Mesenchymal stem cell (in vitro differentiated cells and primary cell): ENCODE data around the gene TAS1R1.
A peak's percentile ranks its signal among the peaks of the same experiment; 100 is the strongest.

ENCODE experiments used
- DNase-seq: peaks from one replicate; pipeline ENCODE4 v3.0.0-alpha.2; 2013
- H2AFZ ChIP-seq: one replicate; pipeline ENCODE4 v1.6.1; 2013; ENCODE audit warnings: low read depth, mild to moderate bottlenecking, control low read depth, inconsistent platforms, low read length, moderate library complexity
- H2AK5ac ChIP-seq: 2 replicates; pipeline ENCODE4 v1.6.1; 2013; ENCODE audit warnings: low read length, moderate library complexity, mild to moderate bottlenecking, inconsistent platforms; ENCODE audit not compliant: severe bottlenecking
- H2BK120ac ChIP-seq: one replicate; pipeline ENCODE4 v1.6.1; 2013; ENCODE audit warnings: low read depth, mild to moderate bottlenecking, inconsistent platforms, low read length, moderate library complexity
- H2BK12ac ChIP-seq, 2 experiments: one replicate each; pipeline ENCODE4 v1.6.1; 2013; ENCODE audit warnings: inconsistent platforms in 2 of 2, low read length in 2 of 2, mild to moderate bottlenecking in 2 of 2, moderate library complexity in 2 of 2, control low read depth in 1 of 2
- H2BK15ac ChIP-seq: one replicate; pipeline ENCODE4 v1.6.1; 2013; ENCODE audit warnings: mild to moderate bottlenecking, low read depth, inconsistent platforms; ENCODE audit not compliant: poor library complexity, severe bottlenecking
- H2BK5ac ChIP-seq: 2 replicates; pipeline ENCODE4 v1.6.1; 2013; ENCODE audit warnings: low read depth, mild to moderate bottlenecking, low read length, control low read depth, inconsistent platforms; ENCODE audit not compliant: poor library complexity, severe bottlenecking
- H3K14ac ChIP-seq, 2 experiments: one replicate each; pipeline ENCODE4 v1.6.1; 2013; ENCODE audit warnings: inconsistent platforms in 2 of 2, low read length in 2 of 2, control low read depth in 1 of 2, mild to moderate bottlenecking in 1 of 2, moderate library complexity in 1 of 2
- H3K18ac ChIP-seq, 2 experiments: one replicate each; pipeline ENCODE4 v1.6.1; 2013; ENCODE audit warnings: inconsistent platforms in 2 of 2, low read length in 2 of 2, control low read depth in 1 of 2, low read depth in 1 of 2, mild to moderate bottlenecking in 1 of 2
- H3K23ac ChIP-seq, 2 experiments: one replicate each; pipeline ENCODE4 v1.6.1; 2013; ENCODE audit warnings: inconsistent platforms in 2 of 2, low read length in 2 of 2, mild to moderate bottlenecking in 2 of 2, moderate library complexity in 2 of 2, control low read depth in 1 of 2
- H3K27ac ChIP-seq: 2 replicates; pipeline ENCODE4 v1.5.1; 2013; ENCODE audit warnings: mild to moderate bottlenecking, moderate library complexity, low read length, control low read depth, inconsistent platforms; ENCODE audit not compliant: poor library complexity, severe bottlenecking
- H3K27me3 ChIP-seq, 2 experiments: 2 replicates each; pipeline versions ENCODE4 v1.6.1 to v1.7.0; 2013; ENCODE audit warnings: low read length in 2 of 2, mild to moderate bottlenecking in 2 of 2, moderate library complexity in 2 of 2, control low read depth in 1 of 2, inconsistent platforms in 1 of 2; ENCODE audit not compliant: control insufficient read depth in 1 of 2, insufficient read depth in 1 of 2
- H3K36me3 ChIP-seq, 2 experiments: 2 replicates each; pipeline versions ENCODE4 v1.6.1 to v1.7.0; 2013; ENCODE audit warnings: low read length in 2 of 2, control low read depth in 1 of 2, inconsistent platforms in 1 of 2, low read depth in 1 of 2, mild to moderate bottlenecking in 1 of 2; ENCODE audit not compliant: insufficient read depth in 2 of 2, control insufficient read depth in 1 of 2
- H3K4ac ChIP-seq, 2 experiments: one replicate each; pipeline ENCODE4 v1.6.1; 2013; ENCODE audit warnings: inconsistent platforms in 2 of 2, low read length in 2 of 2, mild to moderate bottlenecking in 2 of 2, moderate library complexity in 2 of 2, control low read depth in 1 of 2, low read depth in 1 of 2
- H3K4me1 ChIP-seq: 2 replicates; pipeline ENCODE4 v1.6.1; 2013; ENCODE audit warnings: low read depth, low read length, control low read depth; ENCODE audit not compliant: control insufficient read depth, insufficient read depth
- H3K4me2 ChIP-seq: 2 replicates; pipeline ENCODE4 v1.6.1; 2013; ENCODE audit warnings: low read length, mild to moderate bottlenecking, inconsistent platforms; ENCODE audit not compliant: poor library complexity, severe bottlenecking
- H3K4me3 ChIP-seq, 2 experiments: 2 replicates each; pipeline versions ENCODE4 v1.5.1 to v1.7.0; 2013; ENCODE audit warnings: low read length in 2 of 2, mild to moderate bottlenecking in 2 of 2, control low read depth in 1 of 2, low read depth in 1 of 2; ENCODE audit not compliant: insufficient read depth in 1 of 2
- H3K79me1 ChIP-seq: replicated peaks from 2 replicates; pipeline ENCODE4 v1.6.1; 2013; ENCODE audit warnings: mild to moderate bottlenecking, control low read depth, low read length, inconsistent platforms; ENCODE audit not compliant: poor library complexity, severe bottlenecking
- H3K9ac ChIP-seq: 2 replicates; pipeline ENCODE4 v1.7.0; 2013; ENCODE audit warnings: mild to moderate bottlenecking, low read length, moderate library complexity
- H3K9me3 ChIP-seq: 2 replicates; pipeline ENCODE4 v1.7.0; 2013; ENCODE audit warnings: mild to moderate bottlenecking, low read length; ENCODE audit not compliant: control insufficient read depth
- H4K8ac ChIP-seq: one replicate; pipeline ENCODE4 v1.6.1; 2013; ENCODE audit warnings: inconsistent platforms, mild to moderate bottlenecking, low read length, moderate library complexity
- H4K91ac ChIP-seq: one replicate; pipeline ENCODE4 v1.6.1; 2013; ENCODE audit warnings: mild to moderate bottlenecking, low read length, inconsistent platforms
- WGBS: methylation state at CpG from one replicate; pipeline ENCODE4 v1.1.7; 2013; ENCODE audit warnings: mixed read lengths; 5-methylcytosine and 5-hydroxymethylcytosine counted together

TAS1R1 gene

DNA sequence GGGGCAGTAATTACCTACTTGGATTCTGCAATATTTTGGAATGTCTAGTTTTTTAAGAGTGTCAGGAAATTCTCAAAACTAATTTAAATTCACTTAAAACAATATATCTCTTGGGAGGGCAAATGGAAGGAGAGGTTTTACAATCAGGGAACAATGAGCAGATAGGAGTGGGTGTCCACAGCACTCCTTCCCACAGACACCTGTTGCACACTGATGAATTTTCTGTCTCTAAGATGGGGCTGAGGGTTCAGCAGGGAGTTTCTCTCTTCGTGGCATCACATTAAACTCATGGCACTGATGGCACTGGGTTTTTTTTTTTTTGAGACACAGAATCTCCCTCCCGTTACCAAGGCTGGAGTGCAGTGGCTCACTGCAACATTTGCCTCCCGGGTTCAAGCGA lies 63.9 kb downstream of the TAS1R1 start:
- H2BK15ac ChIP-seq = no peak overlapping the region

DNA sequence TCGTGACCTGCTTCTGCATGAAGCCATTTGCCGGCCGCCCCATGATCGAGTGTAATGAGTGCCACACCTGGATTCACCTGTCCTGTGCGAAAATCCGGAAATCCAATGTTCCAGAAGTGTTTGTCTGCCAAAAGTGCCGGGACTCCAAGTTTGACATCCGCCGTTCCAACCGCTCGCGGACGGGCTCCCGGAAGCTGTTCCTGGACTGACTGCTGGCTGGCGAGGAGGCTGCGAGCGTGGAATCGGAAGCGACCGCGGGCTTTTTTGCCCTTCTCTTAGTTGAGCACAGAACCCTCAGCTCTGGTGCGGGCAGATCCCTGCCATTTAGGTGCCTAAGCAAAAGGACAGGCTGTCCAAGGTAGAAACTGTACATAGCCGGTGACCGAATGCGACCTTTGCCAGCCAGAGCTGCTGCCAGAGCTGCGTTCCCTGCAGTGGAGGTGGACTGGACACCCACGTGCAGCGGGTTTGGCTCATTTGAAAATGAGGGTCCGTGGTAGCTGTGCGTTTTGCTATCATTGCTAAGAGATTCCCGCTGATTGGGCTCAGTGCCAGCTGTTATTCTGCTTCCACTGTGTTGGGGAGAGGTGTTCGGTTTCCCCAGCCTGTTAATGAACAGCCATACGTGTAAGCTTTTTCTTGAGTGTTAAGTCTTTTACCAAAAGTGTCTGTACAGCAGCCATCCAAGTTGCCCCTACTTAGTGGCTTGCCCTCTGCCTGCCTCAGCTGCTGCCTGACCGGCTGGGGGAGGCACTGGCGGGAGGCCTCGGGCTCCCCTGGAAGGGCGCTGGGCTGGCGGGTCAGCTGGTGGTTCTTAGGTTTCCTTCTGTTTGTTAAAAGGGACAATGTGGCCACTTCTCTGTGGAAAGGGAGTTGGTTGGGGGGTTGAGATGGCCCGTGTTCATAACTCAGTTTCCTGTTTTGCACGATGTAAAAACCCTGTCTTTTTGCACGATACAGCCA lies 66.6 kb downstream of the TAS1R1 start:
- Histone ChIP-seq H2BK15ac (no peak overlapping the region), H3K36me3 (peaks cover 58 to 61% of the 10 kb centered on the region in 2 experiments), H2AFZ (no peak overlapping the region), H2BK5ac (no peak overlapping the region), H3K9ac (no peak overlapping the region), H2BK12ac (no peak overlapping the region), H4K91ac (no peak overlapping the region), H3K23ac (no peak overlapping the region), H3K27ac (no peak overlapping the region), H3K4me2 (no peak overlapping the region), H3K4me1 (peaks cover 17% of the 10 kb centered on the region), H2BK120ac (no peak overlapping the region), H3K9me3 (no peaks in the 10 kb centered on the region), H3K14ac (no peak overlapping the region), H2AK5ac (no peak overlapping the region), H4K8ac (no peak overlapping the region), H3K4me3 (no peak overlapping the region), H3K27me3 (no peaks in the 10 kb centered on the region), H3K18ac (no peak overlapping the region), H3K4ac (no peak overlapping the region), H3K79me1 (peaks cover 28% of the 10 kb centered on the region)
- no peak for DNase-seq
- 95% methylated on average over 41 of the region's 41 CpGs for WGBS

More for the DNA sequence above, 63.9 kb downstream of the TAS1R1 start:
- H4K8ac ChIP-seq = no peak overlapping the region
- no peak overlapping the region for H2AFZ ChIP-seq
- H3K9me3 ChIP-seq = no peaks in the 10 kb centered on the region
- H3K4me1 ChIP-seq = peaks cover 11% of the 10 kb centered on the region
- H3K4me3 ChIP-seq = no peak overlapping the region
- DNase-seq = no peak
- H3K79me1 ChIP-seq = peaks cover 25% of the 10 kb centered on the region
- no peak overlapping the region for H2BK12ac ChIP-seq
- no peaks in the 10 kb centered on the region for H3K27me3 ChIP-seq
- no peak overlapping the region for H3K9ac ChIP-seq
- H3K23ac ChIP-seq = no peak overlapping the region
- no peak overlapping the region for H2BK5ac ChIP-seq
- no peak overlapping the region for H2BK120ac ChIP-seq
- peaks cover 57 to 60% of the 10 kb centered on the region in 2 experiments for H3K36me3 ChIP-seq
- no peak overlapping the region for H3K4ac ChIP-seq
- no peak overlapping the region for H3K14ac ChIP-seq
- H3K4me2 ChIP-seq = no peak overlapping the region
- no peak overlapping the region for H4K91ac ChIP-seq
- WGBS = 93% methylated on average over 4 of the region's 4 CpGs
- no peak overlapping the region for H3K18ac ChIP-seq
- H2AK5ac ChIP-seq = no peak overlapping the region
- H3K27ac ChIP-seq = no peak overlapping the region

DNA sequence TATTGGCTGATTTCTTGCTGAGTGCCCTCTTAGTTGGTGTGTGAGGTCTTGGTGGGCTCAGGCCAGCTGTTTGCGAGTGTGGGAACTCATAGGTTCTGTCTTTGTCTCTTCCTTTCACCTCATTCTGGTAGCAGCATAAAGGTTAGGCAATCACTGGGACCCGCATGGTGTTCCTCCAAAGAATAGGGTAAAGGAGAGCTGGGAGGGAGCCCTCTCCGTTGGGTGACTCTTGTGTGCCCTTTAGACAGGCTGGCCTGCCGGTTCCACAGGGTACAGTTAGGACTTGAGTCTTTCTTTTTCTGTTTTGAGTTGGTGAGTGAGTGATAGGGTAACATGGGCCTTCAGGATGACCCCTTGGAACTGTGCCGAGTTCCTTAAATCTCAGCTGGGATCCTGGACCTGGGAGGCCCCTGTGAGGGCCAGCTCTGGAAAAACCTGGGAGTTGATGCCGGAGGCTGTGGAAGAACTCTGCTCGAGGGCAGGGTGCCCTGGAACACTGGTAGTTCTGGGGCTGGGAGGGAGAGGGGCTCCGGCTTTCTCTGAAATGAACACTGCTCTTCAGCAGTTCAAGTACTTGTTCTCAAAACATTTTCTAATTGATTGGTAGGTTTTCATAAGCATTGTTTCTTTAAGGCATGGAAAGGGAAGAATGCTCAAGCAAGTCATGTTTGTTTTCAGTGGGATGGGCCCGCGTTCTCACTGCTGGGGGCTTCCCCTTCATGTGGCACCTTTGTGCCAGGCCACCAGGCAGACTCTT lies 67.5 kb downstream of the TAS1R1 start:
- peaks cover 16% of the 10 kb centered on the region for H3K4me1 ChIP-seq
- no peaks in the 10 kb centered on the region for H3K27me3 ChIP-seq
- no peak overlapping the region for H3K23ac ChIP-seq
- no peak overlapping the region for H2AFZ ChIP-seq
- H2BK120ac ChIP-seq = no peak overlapping the region
- no peak overlapping the region for H3K18ac ChIP-seq
- no peak for DNase-seq
- H3K4me3 ChIP-seq = no peak overlapping the region
- H2BK12ac ChIP-seq = no peak overlapping the region
- no peak overlapping the region for H3K14ac ChIP-seq
- H2BK15ac ChIP-seq = no peak overlapping the region
- no peak overlapping the region for H4K91ac ChIP-seq
- no peaks in the 10 kb centered on the region for H3K9me3 ChIP-seq
- no peak overlapping the region for H4K8ac ChIP-seq
- peak overlapping the region; percentile 17 for H3K9ac ChIP-seq
- H3K36me3 ChIP-seq = peaks cover 63 to 67% of the 10 kb centered on the region in 2 experiments
- peaks cover 35% of the 10 kb centered on the region for H3K79me1 ChIP-seq
- no peak overlapping the region for H3K4ac ChIP-seq
- H2BK5ac ChIP-seq = no peak overlapping the region
- H3K27ac ChIP-seq = no peak overlapping the region
- no peak overlapping the region for H3K4me2 ChIP-seq
- peak overlapping the region; percentile 9 for H2AK5ac ChIP-seq
- WGBS = 98% methylated on average over 9 of the region's 10 CpGs
